SK-N-SH (cell line): Measurements from ENCODE around the gene TMPRSS13. TPM values are rescaled to one million over a fixed set of nuclear protein-coding genes. Genes with fewer than 3 reads are reported as not detected.

Source experiments
- CTCF ChIA-PET: fragments of 300-600, 350-600 bp; formaldehyde crosslinking; extraction: SDS; loops from one replicate; lab custom pipeline; 2021; lab: Yijun Ruan, JAX
- POLR2A ChIA-PET: fragments of 350-600 bp; sonication (Branson Sonifier 250); formaldehyde crosslinking; extraction: SDS; loops from one replicate; lab custom pipeline; 2020; ENCODE audit warnings: antibody characterized with exemption, inconsistent platforms; lab: Yijun Ruan, JAX
- DNase-seq: peaks from one replicate; pipeline ENCODE4 v3.0.0; 2012
- H2AFZ ChIP-seq: fragments of 200-600 bp; sonication (generic); 2 replicates; pipeline ENCODE4 v1.8.1; 2016; ENCODE audit warnings: antibody characterized with exemption, mild to moderate bottlenecking, low read depth
- H3F3A ChIP-seq: fragments of 200-600 bp; sonication (generic); replicated peaks from 2 replicates; pipeline ENCODE3; 2016; ENCODE audit warnings: antibody characterized with exemption, mild to moderate bottlenecking; ENCODE audit not compliant: insufficient read depth
- H3K27ac ChIP-seq, 2 experiments: fragments of 200-500 bp in 1 of 2; fragments of 200-600 bp in 1 of 2; sonication (Bioruptor generic) in 1 of 2; sonication (generic), shearing (Covaris generic) in 1 of 2; 2 replicates each; pipeline versions ENCODE4 v1.5.1 to v1.6.1; 2014 to 2016; ENCODE audit warnings: low read depth in 2 of 2, inconsistent platforms in 1 of 2, low read length in 1 of 2, mild to moderate bottlenecking in 1 of 2, mixed read lengths in 1 of 2
- H3K27me3 ChIP-seq: fragments of 200-600 bp; sonication (generic), shearing (Covaris generic); 2 replicates; pipeline ENCODE4 v1.6.1; 2016; ENCODE audit warnings: mixed run types; ENCODE audit not compliant: insufficient read depth
- H3K36me3 ChIP-seq, 2 experiments: fragments of 200-500 bp in 1 of 2; fragments of 200-600 bp in 1 of 2; sonication (Bioruptor generic) in 1 of 2; sonication (generic) in 1 of 2; replicated peaks in 1 of 2; 2 replicates each; pipeline versions ENCODE3 to v1.5.1; 2014 to 2016; ENCODE audit warnings: low read length in 1 of 2, mild to moderate bottlenecking in 1 of 2; ENCODE audit not compliant: insufficient read depth in 2 of 2, control insufficient read depth in 1 of 2
- H3K4me1 ChIP-seq, 2 experiments: fragments of 200-500 bp in 1 of 2; fragments of 200-600 bp in 1 of 2; sonication (Bioruptor generic) in 1 of 2; sonication (generic), shearing (Covaris generic) in 1 of 2; 2 replicates each; pipeline versions ENCODE4 v1.5.1 to v1.6.1; 2014 to 2016; ENCODE audit warnings: low read depth in 1 of 2, low read length in 1 of 2, mixed run types in 1 of 2; ENCODE audit not compliant: insufficient read depth in 2 of 2, control insufficient read depth in 1 of 2
- H3K4me2 ChIP-seq: fragments of 200-600 bp; sonication (generic), shearing (Covaris generic); 2 replicates; pipeline ENCODE4 v1.6.1; 2017; ENCODE audit warnings: mixed run types
- H3K4me3 ChIP-seq, 2 experiments: fragments of 200-500 bp in 1 of 2; fragments of 200-600 bp in 1 of 2; sonication (Bioruptor generic) in 1 of 2; sonication (generic), shearing (Covaris generic) in 1 of 2; 2 replicates each; pipeline versions ENCODE4 v1.5.1 to v1.8.1; 2014 to 2016; ENCODE audit warnings: low read depth in 2 of 2, inconsistent platforms in 1 of 2, low read length in 1 of 2, mild to moderate bottlenecking in 1 of 2, mixed read lengths in 1 of 2, moderate library complexity in 1 of 2
- H3K79me2 ChIP-seq: fragments of 200-600 bp; sonication (generic); 2 replicates; pipeline ENCODE4 v1.8.1; 2017; ENCODE audit warnings: mild to moderate bottlenecking; ENCODE audit not compliant: insufficient read depth
- H3K9ac ChIP-seq: fragments of 200-600 bp; sonication (generic); 2 replicates; pipeline ENCODE4 v1.6.1; 2017; ENCODE audit warnings: mixed run types
- H3K9me2 ChIP-seq: fragments of 200-600 bp; sonication (generic); 2 replicates; pipeline ENCODE4 v1.6.1; 2017; ENCODE audit warnings: mixed run types
- H3K9me3 ChIP-seq: fragments of 200-600 bp; sonication (generic); 2 replicates; pipeline ENCODE4 v1.6.1; 2017; ENCODE audit warnings: mixed run types, mild to moderate bottlenecking, moderate library complexity
- H4K20me1 ChIP-seq: fragments of 200-600 bp; sonication (generic); 2 replicates; pipeline ENCODE4 v1.6.1; 2017; ENCODE audit warnings: mild to moderate bottlenecking, mixed run types; ENCODE audit not compliant: insufficient read depth
- CHD2 ChIP-seq: fragments of 150-350 bp; IDR thresholded peaks from 2 replicates; pipeline ENCODE4 v1.6.1; 2018; ENCODE audit warnings: low read length; ENCODE audit not compliant: partially characterized antibody
- FOXJ3 ChIP-seq: sonication (generic); formaldehyde crosslinking; IDR thresholded peaks from 2 replicates; pipeline ENCODE4 v1.5.1; 2020; ENCODE audit warnings: mild to moderate bottlenecking, missing genetic modification reagents
- FOXM1 ChIP-seq: IDR thresholded peaks from 2 replicates; pipeline ENCODE4 v1.4.0; 2012; ENCODE audit warnings: low read depth, mild to moderate bottlenecking
- GABPA ChIP-seq: IDR thresholded peaks from 2 replicates; pipeline ENCODE4 v1.4.0; 2012; ENCODE audit warnings: low read depth, mild to moderate bottlenecking
- GATA2 ChIP-seq: sonication (generic); formaldehyde crosslinking; IDR thresholded peaks from 2 replicates; pipeline ENCODE4 v1.5.0; 2020; ENCODE audit warnings: mild to moderate bottlenecking, missing genetic modification reagents
- JUND ChIP-seq: IDR thresholded peaks from 2 replicates; pipeline ENCODE4 v1.4.0; 2012
- MXI1 ChIP-seq: IDR thresholded peaks from 2 replicates; pipeline ENCODE4 v1.6.1; 2012; ENCODE audit warnings: mild to moderate bottlenecking, low read depth, low read length, improper control_type of control experiment
- NRF1 ChIP-seq: IDR thresholded peaks from 2 replicates; pipeline ENCODE4 v1.6.1; 2012; ENCODE audit warnings: low read depth, mild to moderate bottlenecking, low read length
- POLR2AphosphoS5 ChIP-seq: IDR thresholded peaks from 2 replicates; pipeline ENCODE4 v1.6.1; 2012; ENCODE audit warnings: low read depth, low read length
- RAD21 ChIP-seq: IDR thresholded peaks from 2 replicates; pipeline ENCODE4 v1.6.1; 2012; ENCODE audit warnings: mild to moderate bottlenecking, low read length
- RXRA ChIP-seq: IDR thresholded peaks from 2 replicates; pipeline ENCODE4 v1.4.0; 2012; ENCODE audit warnings: low read depth, mild to moderate bottlenecking, borderline replicate concordance
- TAF1 ChIP-seq: IDR thresholded peaks from 2 replicates; pipeline ENCODE4 v1.6.1; 2012; ENCODE audit warnings: low read depth, mild to moderate bottlenecking, low read length, moderate library complexity, borderline replicate concordance
- WGBS: methylation state at CpG from one replicate; pipeline ENCODE4 v1.1.6; 2017; ENCODE audit warnings: low lambda C conversion rate; 5-methylcytosine and 5-hydroxymethylcytosine counted together
- polyA plus RNA-seq, 3 experiments: library from polyadenylated mRNA; depleted of rRNA; stranded (reverse); fragments of >200 nt; gene quantifications; 2 replicates each; pipeline ENCODE4 v1.2.3, GENCODE V29; 2012
- TF ChIP-seq, protein P1 (sequence below): IDR thresholded peaks from 2 replicates; pipeline ENCODE4 v1.4.0; 2012; ENCODE audit warnings: low read depth
- TF ChIP-seq, protein P2 (sequence below): fragments of 150-350 bp; IDR thresholded peaks from 2 replicates; pipeline ENCODE4 v1.6.1; 2017; ENCODE audit warnings: antibody characterized with exemption, low read length, low read depth, borderline replicate concordance
- TF ChIP-seq, protein P3 (sequence below): IDR thresholded peaks from 2 replicates; pipeline ENCODE4; 2012
- TF ChIP-seq, protein P4 (sequence below): fragments of 150-350 bp; IDR thresholded peaks from 2 replicates; pipeline ENCODE4 v1.6.1; 2016; ENCODE audit warnings: mild to moderate bottlenecking, low read depth, low read length
- TF ChIP-seq, protein P5 (sequence below): IDR thresholded peaks from 2 replicates; pipeline ENCODE4 v1.6.1; 2012; ENCODE audit warnings: mild to moderate bottlenecking, low read depth, low read length, moderate library complexity

Gene TMPRSS13
- polyA plus RNA-seq, 1 of the 3 experiments (the other 2 are of a cell fraction), result not detected

DNA sequence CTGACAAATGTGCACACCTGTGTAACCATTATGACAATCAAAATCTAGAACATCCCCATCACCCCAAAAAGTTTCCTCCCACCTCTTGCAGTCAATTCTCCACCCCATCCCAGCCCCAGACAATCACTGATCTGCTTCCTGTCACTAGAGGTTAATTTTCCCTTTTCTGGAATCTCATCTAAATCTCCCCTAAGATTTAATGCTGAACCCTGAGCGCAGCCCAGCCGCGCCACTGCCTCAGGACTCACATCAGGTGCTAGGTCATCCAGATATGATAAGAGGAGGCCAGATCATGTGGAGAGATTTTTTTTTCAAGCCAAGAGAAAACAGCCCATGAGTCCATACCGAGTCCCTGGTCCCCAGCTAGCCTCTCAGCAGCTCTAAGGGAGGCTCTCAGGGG is 4.3 kb upstream of the TMPRSS13 start:
- H3K9me3 ChIP-seq, result no peaks in the 10 kb centered on the region
- WGBS, result 73% methylated on average over 4 of the region's 4 CpGs
- ChIA-PET POLR2A (no interaction called here), CTCF (interaction anchor here (1.2 to 13.7 kb wide), 3 partner anchors 13 to 114 kb away, joined by 3 to 129 read pairs (median 4); no protein-coding TSS in a partner anchor)
- no peak overlapping the region for H2AFZ ChIP-seq
- H3K79me2 ChIP-seq, result no peaks in the 10 kb centered on the region
- H4K20me1 ChIP-seq, result no peaks in the 10 kb centered on the region
- TF ChIP-seq GATA2 (no peak; the same call in 1 of the 2 replicates), MXI1 (no peak), JUND (no peak), NRF1 (no peak), FOXJ3 (no peak), RAD21 (no peak), FOXM1 (no peak), RXRA (no peak), TAF1 (no peak), POLR2AphosphoS5 (no peak)
- TF ChIP-seq, protein P1, sequence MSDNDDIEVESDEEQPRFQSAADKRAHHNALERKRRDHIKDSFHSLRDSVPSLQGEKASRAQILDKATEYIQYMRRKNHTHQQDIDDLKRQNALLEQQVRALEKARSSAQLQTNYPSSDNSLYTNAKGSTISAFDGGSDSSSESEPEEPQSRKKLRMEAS, result no peak
- TF ChIP-seq, protein P2, sequence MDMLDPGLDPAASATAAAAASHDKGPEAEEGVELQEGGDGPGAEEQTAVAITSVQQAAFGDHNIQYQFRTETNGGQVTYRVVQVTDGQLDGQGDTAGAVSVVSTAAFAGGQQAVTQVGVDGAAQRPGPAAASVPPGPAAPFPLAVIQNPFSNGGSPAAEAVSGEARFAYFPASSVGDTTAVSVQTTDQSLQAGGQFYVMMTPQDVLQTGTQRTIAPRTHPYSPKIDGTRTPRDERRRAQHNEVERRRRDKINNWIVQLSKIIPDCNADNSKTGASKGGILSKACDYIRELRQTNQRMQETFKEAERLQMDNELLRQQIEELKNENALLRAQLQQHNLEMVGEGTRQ, result no peak
- TF ChIP-seq, protein P3, sequence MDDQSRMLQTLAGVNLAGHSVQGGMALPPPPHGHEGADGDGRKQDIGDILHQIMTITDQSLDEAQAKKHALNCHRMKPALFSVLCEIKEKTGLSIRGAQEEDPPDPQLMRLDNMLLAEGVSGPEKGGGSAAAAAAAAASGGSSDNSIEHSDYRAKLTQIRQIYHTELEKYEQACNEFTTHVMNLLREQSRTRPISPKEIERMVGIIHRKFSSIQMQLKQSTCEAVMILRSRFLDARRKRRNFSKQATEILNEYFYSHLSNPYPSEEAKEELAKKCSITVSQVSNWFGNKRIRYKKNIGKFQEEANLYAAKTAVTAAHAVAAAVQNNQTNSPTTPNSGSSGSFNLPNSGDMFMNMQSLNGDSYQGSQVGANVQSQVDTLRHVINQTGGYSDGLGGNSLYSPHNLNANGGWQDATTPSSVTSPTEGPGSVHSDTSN, result no peak
- TF ChIP-seq, protein P4, sequence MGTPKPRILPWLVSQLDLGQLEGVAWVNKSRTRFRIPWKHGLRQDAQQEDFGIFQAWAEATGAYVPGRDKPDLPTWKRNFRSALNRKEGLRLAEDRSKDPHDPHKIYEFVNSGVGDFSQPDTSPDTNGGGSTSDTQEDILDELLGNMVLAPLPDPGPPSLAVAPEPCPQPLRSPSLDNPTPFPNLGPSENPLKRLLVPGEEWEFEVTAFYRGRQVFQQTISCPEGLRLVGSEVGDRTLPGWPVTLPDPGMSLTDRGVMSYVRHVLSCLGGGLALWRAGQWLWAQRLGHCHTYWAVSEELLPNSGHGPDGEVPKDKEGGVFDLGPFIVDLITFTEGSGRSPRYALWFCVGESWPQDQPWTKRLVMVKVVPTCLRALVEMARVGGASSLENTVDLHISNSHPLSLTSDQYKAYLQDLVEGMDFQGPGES, result no peak
- H3K4me1 ChIP-seq, result peaks cover 0 to 5% of the 10 kb centered on the region in 2 experiments; a peak in 1 of 4 replicates
- no peak overlapping the region for H3K9ac ChIP-seq
- peaks cover 7% of the 10 kb centered on the region; the same call in 1 of the 2 replicates for H3K27me3 ChIP-seq
- H3K4me3 ChIP-seq, result no peak overlapping the region
- H3K36me3 ChIP-seq, result no peaks in the 10 kb centered on the region
- H3K4me2 ChIP-seq, result no peak overlapping the region
- no peak overlapping the region for H3K27ac ChIP-seq
- H3K9me2 ChIP-seq, result no peaks in the 10 kb centered on the region
- DNase-seq, result no peak
- no peaks in the 10 kb centered on the region for H3F3A ChIP-seq

DNA sequence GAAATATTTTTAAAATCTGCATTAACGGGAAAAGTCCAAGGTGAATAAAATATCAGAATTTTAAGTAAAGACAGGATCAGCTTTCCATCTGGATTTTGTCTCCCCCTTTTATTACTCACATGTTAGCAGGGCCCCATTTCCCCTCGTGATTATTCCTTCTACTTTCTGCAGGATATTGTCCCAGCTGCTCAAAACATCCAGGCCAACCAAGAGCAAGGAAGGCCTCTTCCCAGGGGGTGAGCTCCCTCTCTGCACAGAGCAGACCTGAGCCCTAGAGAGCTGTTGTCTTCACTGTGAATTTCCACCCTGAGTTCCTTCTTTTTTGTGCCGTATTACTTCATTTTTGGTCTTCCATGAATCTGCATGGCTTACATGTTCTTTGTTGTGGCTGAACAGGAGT is 3.7 kb upstream of the TMPRSS13 start:
- CTCF ChIA-PET, result interaction anchor here (1.1 to 13.7 kb wide), 6 partner anchors 14 to 114 kb away, joined by 3 to 129 read pairs (median 4); no protein-coding TSS in a partner anchor
- no peak overlapping the region for H3K4me3 ChIP-seq
- H2AFZ ChIP-seq, result no peak overlapping the region
- H4K20me1 ChIP-seq, result no peaks in the 10 kb centered on the region
- no peak overlapping the region for H3K27ac ChIP-seq
- no peaks in the 10 kb centered on the region for H3K79me2 ChIP-seq
- POLR2A ChIA-PET, result interaction anchor here (0.6 kb wide), 1 partner anchor 652 kb away, joined by 3 read pairs; no protein-coding TSS in a partner anchor
- peaks cover 7% of the 10 kb centered on the region; the same call in 1 of the 2 replicates for H3K27me3 ChIP-seq
- DNase-seq, result no peak
- no peak overlapping the region for H3K4me2 ChIP-seq
- H3F3A ChIP-seq, result no peaks in the 10 kb centered on the region
- WGBS, result 61% methylated on average over 3 of the region's 3 CpGs
- H3K9ac ChIP-seq, result no peak overlapping the region
- no peaks in the 10 kb centered on the region for H3K36me3 ChIP-seq
- no peaks in the 10 kb centered on the region for H3K9me2 ChIP-seq
- H3K4me1 ChIP-seq, result peaks cover 0 to 5% of the 10 kb centered on the region in 2 experiments; a peak in 1 of 4 replicates
- H3K9me3 ChIP-seq, result no peaks in the 10 kb centered on the region
- TF ChIP-seq, protein P3, result no peak
- TF ChIP-seq, protein P5, sequence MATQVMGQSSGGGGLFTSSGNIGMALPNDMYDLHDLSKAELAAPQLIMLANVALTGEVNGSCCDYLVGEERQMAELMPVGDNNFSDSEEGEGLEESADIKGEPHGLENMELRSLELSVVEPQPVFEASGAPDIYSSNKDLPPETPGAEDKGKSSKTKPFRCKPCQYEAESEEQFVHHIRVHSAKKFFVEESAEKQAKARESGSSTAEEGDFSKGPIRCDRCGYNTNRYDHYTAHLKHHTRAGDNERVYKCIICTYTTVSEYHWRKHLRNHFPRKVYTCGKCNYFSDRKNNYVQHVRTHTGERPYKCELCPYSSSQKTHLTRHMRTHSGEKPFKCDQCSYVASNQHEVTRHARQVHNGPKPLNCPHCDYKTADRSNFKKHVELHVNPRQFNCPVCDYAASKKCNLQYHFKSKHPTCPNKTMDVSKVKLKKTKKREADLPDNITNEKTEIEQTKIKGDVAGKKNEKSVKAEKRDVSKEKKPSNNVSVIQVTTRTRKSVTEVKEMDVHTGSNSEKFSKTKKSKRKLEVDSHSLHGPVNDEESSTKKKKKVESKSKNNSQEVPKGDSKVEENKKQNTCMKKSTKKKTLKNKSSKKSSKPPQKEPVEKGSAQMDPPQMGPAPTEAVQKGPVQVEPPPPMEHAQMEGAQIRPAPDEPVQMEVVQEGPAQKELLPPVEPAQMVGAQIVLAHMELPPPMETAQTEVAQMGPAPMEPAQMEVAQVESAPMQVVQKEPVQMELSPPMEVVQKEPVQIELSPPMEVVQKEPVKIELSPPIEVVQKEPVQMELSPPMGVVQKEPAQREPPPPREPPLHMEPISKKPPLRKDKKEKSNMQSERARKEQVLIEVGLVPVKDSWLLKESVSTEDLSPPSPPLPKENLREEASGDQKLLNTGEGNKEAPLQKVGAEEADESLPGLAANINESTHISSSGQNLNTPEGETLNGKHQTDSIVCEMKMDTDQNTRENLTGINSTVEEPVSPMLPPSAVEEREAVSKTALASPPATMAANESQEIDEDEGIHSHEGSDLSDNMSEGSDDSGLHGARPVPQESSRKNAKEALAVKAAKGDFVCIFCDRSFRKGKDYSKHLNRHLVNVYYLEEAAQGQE, result no peak
- TF ChIP-seq NRF1, result no peak
- TF ChIP-seq CHD2, result no peak
- TF ChIP-seq FOXM1, result no peak
- TF ChIP-seq RAD21, result no peak
- no peak for TF ChIP-seq GABPA
